HFF-Myc (cell line): ENCODE results near the gene SEMA3E.

Source experiments
- DNase-seq: peaks from one replicate; pipeline ENCODE4 v3.0.0-alpha.2; 2011; ENCODE audit warnings: low read depth; ENCODE audit errors: extremely low read depth
- H3K4me3 ChIP-seq: replicated peaks from 2 replicates; pipeline ENCODE4 v1.5.1; 2011; ENCODE audit warnings: low read depth, mild to moderate bottlenecking, control low read depth, low read length
- CTCF ChIP-seq: IDR thresholded peaks from 2 replicates; pipeline ENCODE4 v1.5.1; 2012; ENCODE audit warnings: mild to moderate bottlenecking, low read depth, low read length, control low read depth; ENCODE audit errors: missing control alignments

The SEMA3E gene

GRCh38 chr7:83593921-83594475, 54.9 kb downstream of the SEMA3E start:
- DNase-seq: no peak
- no peak for TF ChIP-seq CTCF
- no peak overlapping the region for H3K4me3 ChIP-seq

GRCh38 chr7:83588602-83589240, 60.2 kb downstream of the SEMA3E start:
- no peak overlapping the region for H3K4me3 ChIP-seq

GRCh38 chr7:83586281-83586680, 62.7 kb downstream of the SEMA3E start:
- no peak for DNase-seq
- no peak for TF ChIP-seq CTCF
- H3K4me3 ChIP-seq: no peak overlapping the region

More at GRCh38 chr7:83588602-83589240, 60.2 kb downstream of the SEMA3E start:
- TF ChIP-seq CTCF: no peak
- DNase-seq: no peak

GRCh38 chr7:83581667-83582435, 67.1 kb downstream of the SEMA3E start:
- no peak for DNase-seq
- no peak for TF ChIP-seq CTCF
- no peak overlapping the region for H3K4me3 ChIP-seq

GRCh38 chr7:83579740-83580139, 69.2 kb downstream of the SEMA3E start:
- no peak overlapping the region for H3K4me3 ChIP-seq
- DNase-seq: no peak
- no peak for TF ChIP-seq CTCF

GRCh38 chr7:83575436-83575835, 73.5 kb downstream of the SEMA3E start:
- DNase-seq: no peak
- no peak for TF ChIP-seq CTCF
- no peak overlapping the region for H3K4me3 ChIP-seq
